Heart right ventricle (tissue), 16 donors: ENCODE measurements around the gene IL1RAPL1. TPM values are rescaled to one million over a fixed set of nuclear protein-coding genes. Genes with fewer than 3 reads are reported as not detected.

Experiments used
- ATAC-seq, 8 donors: fragments of 200-7000 bp; cut with Tn5 transposase; one replicate each; pipeline ENCODE4 v1.9.1; 2020; ENCODE audit warnings: mild to moderate bottlenecking in 8 of 8, moderate library complexity in 8 of 8, moderate number of reproducible peaks in 1 of 8
- DNase-seq, 2 donors: peaks; one replicate each; pipeline ENCODE4 v3.0.0-alpha.2; 2020
- H3K27ac ChIP-seq, 10 donors: fragments of 200-600 bp; sonication (generic) in 2 of 10; one replicate each; pipeline versions ENCODE4 v1.5.0 to v1.8.0; 2020 to 2022; ENCODE audit warnings: mild to moderate bottlenecking in 3 of 10
- H3K27me3 ChIP-seq, 7 donors: fragments of 200-600 bp; one replicate each; pipeline ENCODE4 v1.8.0; 2021 to 2022; ENCODE audit warnings: mild to moderate bottlenecking in 2 of 7
- H3K36me3 ChIP-seq, 9 donors: fragments of 200-600 bp; sonication (generic) in 1 of 9; one replicate each; pipeline versions ENCODE4 v1.5.0 to v1.8.0; 2020 to 2022; ENCODE audit warnings: mild to moderate bottlenecking in 2 of 9
- H3K4me1 ChIP-seq, 9 donors: fragments of 200-600 bp; sonication (generic) in 1 of 9; one replicate each; pipeline versions ENCODE4 v1.5.0 to v1.8.0; 2020 to 2022; ENCODE audit warnings: mild to moderate bottlenecking in 4 of 9
- H3K4me3 ChIP-seq, 10 donors: fragments of 200-600 bp; sonication (generic) in 2 of 10; one replicate each; pipeline versions ENCODE4 v1.5.0 to v1.8.0; 2020 to 2022; ENCODE audit warnings: mild to moderate bottlenecking in 7 of 10, moderate library complexity in 2 of 10
- H3K9me3 ChIP-seq, 11 donors: fragments of 200-600 bp in 10 of 11; sonication (generic) in 2 of 11; one replicate each; pipeline versions ENCODE4 v1.5.0 to v1.8.0; 2013 to 2022; ENCODE audit warnings: mild to moderate bottlenecking in 2 of 11, control low read depth in 1 of 11, moderate library complexity in 1 of 11
- CTCF ChIP-seq, 9 donors: fragments of 200-600 bp; sonication (generic) in 2 of 9; IDR thresholded peaks; one replicate each; pipeline versions ENCODE4 v1.5.0 to v1.8.0; 2021 to 2022; ENCODE audit warnings: antibody characterized with exemption in 9 of 9, mild to moderate bottlenecking in 5 of 9, moderate library complexity in 1 of 9
- WGBS, 2 donors: extraction: QIAGEN DNeasy Blood & Tissue Kit; methylation state at CpG; one replicate each; pipeline ENCODE4 v1.1.7; 2013; ENCODE audit warnings: inconsistent platforms in 1 of 2; 5-methylcytosine and 5-hydroxymethylcytosine counted together
- intact Hi-C, 10 donors: fragments of 100-400 bp; cut with DNase I; formaldehyde crosslinking; loops; one replicate each; pipeline versions ENCODE4 v1.11.1 to v1.14.2; 2022
- polyA plus RNA-seq, 2 donors: library from polyadenylated mRNA; stranded (reverse); fragments of 200-250 nt; gene quantifications; one replicate each; pipeline ENCODE4 v1.2.3, GENCODE V29; 2013
- total RNA-seq, 10 donors: library from RNA; stranded (reverse); fragmentation: NEBNext Ultra II Directional in 3 of 10; extraction: Animal tissue kit (Norgen Biotek cat#: 25700) in 3 of 10; gene quantifications; one replicate each; pipeline versions ENCODE4 v1.2.1 to v1.2.4, GENCODE V29; 2021 to 2023
- donor health status: Arrhythmogenic right ventricular cardiomyopathy.
- donor health status: ischemic (EF 13 %, LVEDD 7.1; RV severe dilation, severe dysfunction).
- donor health status: healthy with polysubstance abuse.
- donor health status: DM: no; HTN: yes; CAD: no.
- donor health status: DM: no; HTN: no; CAD: no.
- donor health status: ischemic (EF 25% LVEDD 6.9; RV normal size, moderate dysfunction).
- donor health status: ischemic (EF 25% LVEDD 5.7; RV mildly dilated, moderate dysfunction).
- donor health status: healthy.
- donor health status: DM: yes; HTN: yes; CAD: no.
- donor health status: Ischemic cardiomyopathy.
- donor health status: ischemic (EF 35%, LVEDD 5.7; RV mildly dilated, moderate dysfunction).
- donor health status: nonischemic (EF 11% LVEDD 7.7; RV severe dilation, severe dysfunction).
- donor health status: DM: yes; HTN: yes; CAD: no.
- donor health status: PGD.
- donor health status: ischemic (EF 29% LVEDD 5.4; RV normal size, mild dysfunction).
- donor health status: nonischemic (EF 23%, LVEDD 6.1; RV moderate dilation, normal function).

The IL1RAPL1 gene
- total and polyA plus RNA-seq, 12 donors = 0.13 to 6.3 (median 2.8) TPM

GRCh38 chrX:29376584-29376983, 789.3 kb downstream of the IL1RAPL1 start:
- H3K4me1 ChIP-seq = no peaks in the 10 kb centered on the region
- H3K27ac ChIP-seq = no peak overlapping the region
- intact Hi-C loops = no loop called here
- 43 to 47% methylated on average over 1 of the region's 1 CpG for WGBS, 2 donors
- DNase-seq = no peak
- no peak for ATAC-seq
- no peaks in the 10 kb centered on the region for H3K27me3 ChIP-seq
- TF ChIP-seq CTCF (IDR thresholded peaks at IDR 0.05) = no peak
- H3K36me3 ChIP-seq = no peaks in the 10 kb centered on the region
- no peak overlapping the region for H3K4me3 ChIP-seq
- H3K9me3 ChIP-seq = peaks cover 0 to 28% (median 6%) of the 10 kb centered on the region in 11 donors

GRCh38 chrX:29382811-29383210, 795.6 kb downstream of the IL1RAPL1 start:
- TF ChIP-seq CTCF (IDR thresholded peaks at IDR 0.05) = no peak

GRCh38 chrX:29388509-29388908, 801.3 kb downstream of the IL1RAPL1 start:
- intact Hi-C loops = no loop called here
- H3K27me3 ChIP-seq = no peaks in the 10 kb centered on the region
- 77 to 79% methylated on average over 1 of the region's 1 CpG for WGBS, 2 donors
- ATAC-seq = no peak
- no peaks in the 10 kb centered on the region for H3K4me1 ChIP-seq
- TF ChIP-seq CTCF (IDR thresholded peaks at IDR 0.05) = no peak
- no peak overlapping the region for H3K27ac ChIP-seq
- DNase-seq = no peak
- peaks cover 0 to 3% (median 0%) of the 10 kb centered on the region in 11 donors for H3K9me3 ChIP-seq
- no peak overlapping the region for H3K4me3 ChIP-seq
- no peaks in the 10 kb centered on the region for H3K36me3 ChIP-seq

More at GRCh38 chrX:29382811-29383210, 795.6 kb downstream of the IL1RAPL1 start:
- Histone ChIP-seq H3K4me3 (no peak overlapping the region), H3K4me1 (no peaks in the 10 kb centered on the region), H3K27ac (no peak overlapping the region), H3K9me3 (peaks cover 0 to 13% (median 0%) of the 10 kb centered on the region in 11 donors), H3K27me3 (no peaks in the 10 kb centered on the region), H3K36me3 (no peaks in the 10 kb centered on the region)
- DNase-seq (no peak), ATAC-seq (no peak)
- intact Hi-C loops = no loop called here

- DNase-seq = no peak
- ATAC-seq = no peak
Observed at GRCh38 chrX:29397506-29397905, 810.3 kb downstream of the IL1RAPL1 start.

More at GRCh38 chrX:29397506-29397905, 810.3 kb downstream of the IL1RAPL1 start:
- no peak overlapping the region for H3K4me3 ChIP-seq
- H3K36me3 ChIP-seq = no peaks in the 10 kb centered on the region
- H3K27ac ChIP-seq = no peak overlapping the region
- H3K4me1 ChIP-seq = no peaks in the 10 kb centered on the region
- H3K9me3 ChIP-seq = no peaks in the 10 kb centered on the region
- TF ChIP-seq CTCF (IDR thresholded peaks at IDR 0.05) = no peak
- intact Hi-C loops = no loop called here
- no peaks in the 10 kb centered on the region for H3K27me3 ChIP-seq
